Effector memory CD8-positive, alpha-beta T cell (primary cell): Measurements from ENCODE around the gene LUC7L2.
"Not testable (repeated sequence)": the region's sequence is repeated elsewhere in the genome, so short reads cannot be mapped to it uniquely, and the experiment has no call there.

Experiments used
- ATAC-seq: fragments of 150-1000 bp; cut with Tn5 transposase; replicated peaks from 2 replicates; pipeline ENCODE4 v1.10.0; 2021; ENCODE audit warnings: mild to moderate bottlenecking, moderate library complexity
- DNase-seq, 3 experiments: peaks; one replicate each; pipeline ENCODE4 v3.0.0; 2021
- H3K27ac Mint-ChIP-seq, 2 donors: one replicate each; pipeline ENCODE4 v1.8.0; 2022; ENCODE audit warnings: mild to moderate bottlenecking in 2 of 2, mixed read lengths in 2 of 2, moderate library complexity in 2 of 2
- H3K27me3 Mint-ChIP-seq, 2 donors: one replicate each; pipeline ENCODE4 v1.8.0; 2022; ENCODE audit warnings: mixed read lengths in 2 of 2
- H3K36me3 Mint-ChIP-seq: one replicate; pipeline ENCODE4 v1.8.0; 2022; ENCODE audit warnings: mild to moderate bottlenecking, moderate library complexity, mixed read lengths; ENCODE audit not compliant: insufficient read depth
- H3K4me1 Mint-ChIP-seq, 2 donors: one replicate each; pipeline ENCODE4 v1.8.0; 2022; ENCODE audit warnings: low read depth in 2 of 2, mixed read lengths in 2 of 2
- H3K4me3 Mint-ChIP-seq, 2 donors: one replicate each; pipeline ENCODE4 v1.8.0; 2022; ENCODE audit warnings: mild to moderate bottlenecking in 2 of 2, mixed read lengths in 2 of 2, moderate library complexity in 2 of 2
- H3K9me3 Mint-ChIP-seq, 2 donors: one replicate each; pipeline ENCODE4 v1.8.0; 2022; ENCODE audit warnings: mixed read lengths in 2 of 2

LUC7L2 gene

GRCh38 chr7:139452958-139453672 is 93.4 kb downstream of the LUC7L2 start:
- Mint-ChIP-seq H3K4me3 (no peak overlapping the region), H3K9me3 (no peaks in the 10 kb centered on the region)
- DNase-seq: no peak

GRCh38 chr7:139453673-139454321 is 94.1 kb downstream of the LUC7L2 start:
- Mint-ChIP-seq H3K9me3 (no peaks in the 10 kb centered on the region), H3K27me3 (no peaks in the 10 kb centered on the region), H3K4me1 (no peaks in the 10 kb centered on the region), H3K36me3 (peaks cover 5% of the 10 kb centered on the region), H3K4me3 (no peak overlapping the region), H3K27ac (no peak overlapping the region)
- ATAC-seq (no peak), DNase-seq (no peak)

More at GRCh38 chr7:139452958-139453672, 93.4 kb downstream of the LUC7L2 start:
- Mint-ChIP-seq H3K27ac (no peak overlapping the region), H3K27me3 (no peaks in the 10 kb centered on the region), H3K4me1 (no peaks in the 10 kb centered on the region), H3K36me3 (peaks cover 5% of the 10 kb centered on the region)
- no peak for ATAC-seq

DNA sequence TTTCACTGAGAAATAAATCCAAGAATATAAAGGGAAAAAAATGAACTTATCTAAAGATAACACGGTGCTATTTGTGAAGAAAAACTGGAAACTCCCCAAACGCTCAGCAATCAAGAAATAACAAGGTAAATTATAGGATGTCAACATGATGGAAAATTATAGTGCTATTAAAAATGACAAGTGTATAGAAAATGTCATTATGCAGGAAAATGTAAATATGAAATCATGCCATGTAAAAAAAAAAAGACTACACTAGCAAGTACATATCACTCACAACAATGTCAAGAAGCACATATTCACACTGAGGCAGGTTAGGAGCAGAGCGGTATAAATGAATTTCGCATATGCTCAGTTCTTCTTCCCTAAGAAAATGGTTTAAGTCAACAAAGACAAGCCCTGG is 96.1 kb downstream of the LUC7L2 start:
- H3K4me3 Mint-ChIP-seq: no peak overlapping the region
- H3K9me3 Mint-ChIP-seq: no peaks in the 10 kb centered on the region
- peaks cover 5% of the 10 kb centered on the region for H3K36me3 Mint-ChIP-seq
- no peaks in the 10 kb centered on the region for H3K27me3 Mint-ChIP-seq
- no peak for ATAC-seq
- no peaks in the 10 kb centered on the region for H3K4me1 Mint-ChIP-seq
- DNase-seq: no peak
- no peak overlapping the region for H3K27ac Mint-ChIP-seq

DNA sequence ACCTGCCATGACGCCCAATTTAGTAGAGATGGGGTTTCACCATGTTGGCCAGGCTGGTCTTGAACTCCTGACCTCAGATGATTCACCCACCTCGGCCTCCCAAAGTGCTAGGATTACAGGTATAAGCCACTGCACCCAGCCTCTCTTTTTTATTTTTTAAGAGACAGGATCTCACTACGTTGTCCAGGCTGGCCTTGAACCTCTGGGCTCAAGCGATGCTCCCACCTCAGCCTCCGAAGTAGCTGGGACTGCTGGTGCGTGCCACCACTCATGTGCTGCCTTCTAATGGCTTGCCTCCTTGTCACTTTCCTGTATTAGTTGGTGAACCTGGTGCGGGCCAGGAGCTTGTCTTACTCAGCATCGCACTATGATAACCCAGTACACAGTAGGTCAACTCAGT is 96.8 kb downstream of the LUC7L2 start:
- H3K4me1 Mint-ChIP-seq: no peaks in the 10 kb centered on the region
- H3K36me3 Mint-ChIP-seq: peaks cover 5% of the 10 kb centered on the region
- no peaks in the 10 kb centered on the region for H3K9me3 Mint-ChIP-seq
- H3K27ac Mint-ChIP-seq: no peak overlapping the region
- no peaks in the 10 kb centered on the region for H3K27me3 Mint-ChIP-seq
- no peak for DNase-seq
- no peak for ATAC-seq
- no peak overlapping the region for H3K4me3 Mint-ChIP-seq

GRCh38 chr7:139457153-139457946 is 97.7 kb downstream of the LUC7L2 start:
- Mint-ChIP-seq H3K4me3 (no peak overlapping the region), H3K36me3 (peaks cover 5% of the 10 kb centered on the region), H3K9me3 (no peaks in the 10 kb centered on the region), H3K4me1 (no peaks in the 10 kb centered on the region), H3K27ac (no peak overlapping the region), H3K27me3 (no peaks in the 10 kb centered on the region)
- ATAC-seq: no peak
- no peak for DNase-seq

GRCh38 chr7:139463421-139463820 is 103.7 kb downstream of the LUC7L2 start:
- ATAC-seq, H3K27ac Mint-ChIP-seq, H3K9me3 Mint-ChIP-seq, H3K4me1 Mint-ChIP-seq, H3K4me3 Mint-ChIP-seq, H3K36me3 Mint-ChIP-seq, H3K27me3 Mint-ChIP-seq, DNase-seq: not testable (repeated sequence)

GRCh38 chr7:139464511-139464910 is 104.8 kb downstream of the LUC7L2 start:
- not testable (repeated sequence) for H3K4me3 Mint-ChIP-seq, ATAC-seq, H3K36me3 Mint-ChIP-seq, H3K9me3 Mint-ChIP-seq, DNase-seq, H3K4me1 Mint-ChIP-seq, H3K27ac Mint-ChIP-seq, H3K27me3 Mint-ChIP-seq

DNA sequence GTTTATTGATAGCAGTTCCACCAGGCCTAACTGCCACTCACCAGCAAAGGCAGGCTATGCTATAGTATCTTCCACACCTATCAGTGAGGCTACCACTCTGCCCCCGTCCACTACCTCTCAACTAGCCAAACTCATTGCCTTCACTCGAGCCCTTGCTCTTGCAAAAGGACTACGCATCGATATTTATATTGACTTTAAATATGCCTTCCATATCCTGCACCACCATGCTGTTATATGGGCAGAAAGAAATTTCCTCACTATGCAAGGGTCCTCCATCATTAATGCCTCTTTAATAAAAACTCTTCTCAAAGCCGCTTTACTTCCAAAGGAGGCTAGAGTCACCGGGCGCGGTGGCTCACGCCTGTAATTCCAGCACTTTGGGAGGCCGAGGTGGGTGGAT is 105.4 kb downstream of the LUC7L2 start:
- H3K4me3 Mint-ChIP-seq: not testable (repeated sequence)

GRCh38 chr7:139467729-139468128 is 108.0 kb downstream of the LUC7L2 start:
- H3K27ac Mint-ChIP-seq, H3K36me3 Mint-ChIP-seq, H3K4me3 Mint-ChIP-seq, H3K9me3 Mint-ChIP-seq, DNase-seq, ATAC-seq, H3K4me1 Mint-ChIP-seq: not testable (repeated sequence)
- H3K27me3 Mint-ChIP-seq: peaks cover 9 to 22% of the 10 kb centered on the region in 2 donors

More for the DNA sequence above, 105.4 kb downstream of the LUC7L2 start:
- H3K27me3 Mint-ChIP-seq: peaks cover 9 to 13% of the 10 kb centered on the region in 2 donors
- not testable (repeated sequence) for DNase-seq, H3K27ac Mint-ChIP-seq, H3K9me3 Mint-ChIP-seq, H3K36me3 Mint-ChIP-seq, H3K4me1 Mint-ChIP-seq, ATAC-seq

- not testable (repeated sequence) for H3K36me3 Mint-ChIP-seq, H3K4me3 Mint-ChIP-seq, DNase-seq, H3K27ac Mint-ChIP-seq, ATAC-seq, H3K9me3 Mint-ChIP-seq, H3K4me1 Mint-ChIP-seq
- peaks cover 9 to 22% of the 10 kb centered on the region in 2 donors for H3K27me3 Mint-ChIP-seq
Measured at GRCh38 chr7:139468281-139468680, 108.6 kb downstream of the LUC7L2 start.

DNA sequence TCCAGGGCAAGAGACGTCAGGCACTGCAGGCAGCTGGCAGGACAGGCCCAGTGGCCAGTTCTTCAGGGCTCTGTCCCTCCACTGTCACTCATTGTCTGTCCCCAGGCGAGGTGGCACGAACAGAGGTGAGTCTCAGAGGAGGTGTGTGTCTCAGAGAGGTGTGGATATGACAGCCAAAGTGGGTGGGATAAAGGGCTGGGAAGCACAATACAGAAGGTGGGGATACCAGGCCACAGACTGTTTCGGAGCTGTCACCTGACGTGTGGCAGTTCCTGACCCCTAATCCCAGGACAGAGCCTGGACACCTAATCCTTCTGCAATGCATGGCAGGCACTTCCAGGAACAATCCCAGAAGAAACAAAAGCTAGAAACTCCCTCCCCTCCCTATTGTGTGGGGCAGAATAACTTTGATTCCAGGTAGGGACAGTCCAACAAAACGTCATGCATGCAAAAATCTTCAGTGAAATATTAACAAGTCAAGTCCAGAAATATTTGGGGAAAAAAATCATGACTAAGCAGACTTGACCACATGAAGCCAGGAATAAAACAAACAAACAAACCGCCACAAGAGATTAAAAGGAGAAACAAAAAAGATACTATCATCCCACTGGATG is 112.2 kb downstream of the LUC7L2 start:
- no peaks in the 10 kb centered on the region for H3K36me3 Mint-ChIP-seq
- H3K4me3 Mint-ChIP-seq: no peak overlapping the region
- peaks cover 0 to 8% of the 10 kb centered on the region in 2 donors for H3K9me3 Mint-ChIP-seq
- H3K27ac Mint-ChIP-seq: no peak overlapping the region
- ATAC-seq (no peak), DNase-seq (no peak)
- H3K4me1 Mint-ChIP-seq: no peaks in the 10 kb centered on the region
- peaks cover 9 to 43% of the 10 kb centered on the region in 2 donors for H3K27me3 Mint-ChIP-seq
